Right forelimb (tissue), 1 donor: ENCODE data around the gene HERPUD1.
"Not testable (repeated sequence)": the region's sequence is repeated elsewhere in the genome, so short reads cannot be mapped to it uniquely, and the experiment has no call there.

ENCODE experiments used
- DNase-seq: peaks from one replicate; pipeline ENCODE4 v3.0.0-alpha.2; 2018

Gene HERPUD1

DNA sequence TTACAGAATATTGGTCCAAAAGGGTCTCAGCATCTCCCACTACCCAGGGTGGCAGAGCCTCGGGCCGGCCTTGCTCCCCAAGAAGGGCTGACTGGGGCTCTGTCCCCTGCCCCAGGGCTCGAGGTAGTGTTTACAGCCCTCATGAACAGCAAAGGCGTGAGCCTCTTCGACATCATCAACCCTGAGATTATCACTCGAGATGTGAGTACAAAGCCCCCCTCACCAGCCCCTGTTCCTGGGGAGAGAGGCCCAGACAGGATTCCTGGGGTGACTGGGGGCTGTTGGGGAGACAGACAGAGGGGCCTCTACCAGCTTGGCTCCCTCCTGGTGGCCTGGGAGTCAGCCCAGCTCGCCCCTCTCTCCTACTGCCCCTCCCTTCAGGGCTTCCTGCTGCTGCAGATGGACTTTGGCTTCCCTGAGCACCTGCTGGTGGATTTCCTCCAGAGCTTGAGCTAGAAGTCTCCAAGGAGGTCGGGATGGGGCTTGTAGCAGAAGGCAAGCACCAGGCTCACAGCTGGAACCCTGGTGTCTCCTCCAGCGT, 51.3 kb downstream of the HERPUD1 start:
- DNase-seq, result no peak

- no peak for DNase-seq
Measured at GRCh38 chr16:56984639-56985038, 52.7 kb downstream of the HERPUD1 start.

DNA sequence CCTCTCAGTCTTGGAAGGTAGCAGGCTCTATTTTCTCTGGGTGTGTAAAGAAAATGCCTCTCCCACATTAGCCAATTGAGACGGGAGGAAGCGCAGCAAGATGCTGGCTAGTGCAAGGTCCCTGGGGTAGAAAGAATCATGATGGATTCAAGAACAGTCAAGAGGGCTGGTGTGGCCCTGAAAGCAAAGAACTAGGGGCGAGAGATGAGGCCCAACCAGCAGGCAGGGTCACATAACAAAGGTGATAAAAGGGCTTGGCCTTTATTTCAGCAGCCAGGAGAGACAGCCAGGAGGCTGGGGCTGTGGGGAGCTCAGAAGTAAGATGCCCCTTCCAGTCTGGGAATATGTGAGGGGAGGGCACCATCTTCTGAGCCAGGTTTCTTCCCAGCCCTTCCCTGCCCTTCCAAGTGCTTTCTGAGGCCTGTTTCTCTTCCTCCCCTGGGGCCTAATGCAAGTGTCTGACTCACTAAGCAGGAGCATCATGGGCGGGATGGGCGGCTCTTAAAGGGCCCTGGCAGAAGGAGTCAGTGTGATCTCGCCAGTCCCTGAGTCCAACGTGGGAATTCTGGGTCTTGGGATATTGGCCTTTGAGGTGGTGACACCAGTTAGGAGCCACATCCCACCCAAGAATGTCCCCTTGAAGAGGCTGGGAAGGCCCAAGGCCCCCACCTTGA, 53.5 kb downstream of the HERPUD1 start:
- DNase-seq, result no peak

GRCh38 chr16:56985962-56986360, 54.0 kb downstream of the HERPUD1 start:
- DNase-seq, result no peak

DNA sequence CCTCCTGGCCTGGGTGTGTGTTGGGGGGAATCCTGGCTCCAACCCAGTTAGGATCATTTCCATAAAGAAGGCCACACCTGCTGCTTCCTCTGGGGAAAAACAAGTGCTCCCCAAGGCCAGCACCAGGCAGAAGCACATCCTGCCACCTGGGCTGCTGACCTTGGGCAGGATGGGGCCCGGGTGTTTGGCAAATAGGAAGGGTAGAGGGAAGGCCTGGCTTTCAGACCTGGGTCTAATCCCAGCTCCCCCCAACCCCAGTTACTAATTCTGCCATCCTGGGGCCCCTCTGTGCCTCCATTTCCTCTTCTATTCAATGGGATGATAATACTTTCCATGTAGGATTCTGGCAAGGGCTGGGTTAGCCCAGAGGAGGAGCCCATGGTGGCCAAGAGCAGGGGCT, 54.4 kb downstream of the HERPUD1 start:
- no peak for DNase-seq

GRCh38 chr16:56986908-56987307, 55.0 kb downstream of the HERPUD1 start:
- not testable (repeated sequence) for DNase-seq

DNA sequence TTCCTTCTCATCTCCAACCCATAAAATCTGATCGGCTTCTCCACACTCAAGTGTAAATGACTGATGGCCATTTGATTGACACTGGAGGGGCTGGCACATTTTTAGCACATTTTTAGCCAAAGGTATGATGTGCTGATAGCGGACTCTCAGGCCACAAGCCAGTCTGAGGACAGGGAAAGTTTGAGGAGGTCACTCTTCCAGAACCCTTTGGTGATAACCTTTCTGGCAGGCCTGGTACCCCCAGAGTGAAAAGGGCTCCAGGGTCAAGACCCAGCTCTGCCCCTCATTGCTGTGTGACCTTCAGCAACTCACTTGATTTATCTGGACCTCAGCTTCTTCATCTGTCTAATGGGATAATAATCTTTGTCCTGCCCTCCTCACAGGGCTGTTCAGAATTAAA, 55.8 kb downstream of the HERPUD1 start:
- no peak for DNase-seq

DNA sequence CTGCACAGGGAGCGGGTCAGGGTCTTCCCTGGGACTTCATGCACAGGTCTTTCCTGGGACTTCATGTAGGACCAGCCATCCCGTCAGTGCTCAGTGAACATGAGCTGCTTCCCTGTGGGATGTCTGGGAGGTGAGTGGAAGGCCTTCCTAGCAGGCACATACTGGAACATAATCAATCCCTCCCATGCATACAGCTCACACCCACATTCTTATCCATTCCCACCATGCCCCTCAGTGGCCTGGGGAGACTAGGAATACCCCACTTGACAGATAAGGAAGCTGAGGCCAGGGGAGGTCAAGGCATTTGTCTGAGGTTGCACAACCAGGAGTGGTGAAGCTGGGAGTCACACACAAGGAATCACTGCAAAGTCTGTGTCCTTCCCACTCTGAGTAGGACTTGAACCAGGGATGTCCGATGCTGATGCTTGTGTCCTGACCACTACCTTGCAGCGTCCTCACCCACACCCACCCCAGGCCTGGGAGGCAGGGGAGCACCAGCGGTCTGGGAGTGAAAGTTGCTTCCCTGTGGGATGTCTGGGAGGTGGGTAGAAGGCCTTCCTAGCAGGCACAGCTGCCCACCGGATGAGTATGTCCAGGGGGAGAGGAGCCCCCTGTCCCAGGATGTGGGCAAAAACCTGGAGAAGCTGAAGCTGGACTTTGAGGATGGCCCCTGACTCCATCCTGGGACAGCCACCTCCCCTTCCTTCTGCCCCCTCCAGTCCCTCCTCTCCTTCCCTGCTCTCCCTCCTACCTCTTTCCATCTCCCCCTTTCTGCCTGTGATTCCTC, 56.4 kb downstream of the HERPUD1 start:
- no peak for DNase-seq

DNA sequence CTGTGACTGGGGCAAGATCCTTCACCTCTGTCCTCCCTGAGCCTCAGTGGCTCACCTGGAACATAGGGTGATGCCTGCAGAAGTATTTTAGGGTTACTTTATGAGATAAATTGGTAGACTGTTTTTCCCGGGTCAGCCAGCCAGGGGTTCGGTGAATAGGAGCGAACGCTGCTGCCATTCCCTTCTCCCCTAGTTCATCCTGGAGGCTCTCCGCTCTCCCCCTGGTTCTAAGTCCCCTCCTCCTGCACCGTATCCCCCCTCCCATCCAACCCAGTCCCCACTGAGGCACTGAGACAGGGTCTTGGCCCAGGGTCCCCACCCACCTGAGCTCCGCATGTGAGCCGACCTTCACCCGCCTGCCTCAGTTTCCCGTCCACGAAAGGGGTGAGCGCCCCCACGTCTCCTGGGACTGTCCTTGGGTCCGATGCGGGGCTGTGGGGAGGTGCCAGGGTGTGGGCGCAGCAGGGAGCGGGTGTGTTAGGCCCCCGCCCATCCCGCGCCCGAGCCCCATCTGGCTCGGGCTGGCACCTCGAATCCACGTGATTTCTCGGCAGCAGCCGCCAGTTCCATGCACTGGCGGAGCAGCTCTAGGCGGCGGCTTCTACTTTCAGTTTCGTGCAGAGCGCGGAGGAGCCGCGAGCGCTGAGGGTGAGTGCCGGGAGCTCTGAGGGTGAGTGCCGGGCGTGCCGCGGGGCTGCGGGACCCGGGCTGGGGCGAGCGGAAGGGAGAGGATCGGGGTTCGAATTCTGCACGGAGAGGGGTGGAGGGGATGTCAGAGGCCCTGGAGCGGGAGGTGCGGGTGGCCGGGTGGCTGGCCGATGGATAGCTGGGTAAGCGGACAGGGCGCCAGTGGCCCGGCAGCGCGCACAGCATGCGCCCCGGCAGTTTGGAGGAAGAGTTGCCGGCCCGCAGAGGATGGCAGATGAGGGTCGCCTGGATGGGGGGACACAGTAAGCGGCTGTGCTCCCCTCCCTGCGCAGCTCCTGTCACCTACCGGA, 57.3 kb downstream of the HERPUD1 start, which contains the start of gene NLRC5:
Gene NLRC5 (plus strand): TSS at position 610 of the 998 bp plus-strand sequence. CDS start 31,156 bp downstream, outside the sequence.
- peak; percentile 87 for DNase-seq

DNA sequence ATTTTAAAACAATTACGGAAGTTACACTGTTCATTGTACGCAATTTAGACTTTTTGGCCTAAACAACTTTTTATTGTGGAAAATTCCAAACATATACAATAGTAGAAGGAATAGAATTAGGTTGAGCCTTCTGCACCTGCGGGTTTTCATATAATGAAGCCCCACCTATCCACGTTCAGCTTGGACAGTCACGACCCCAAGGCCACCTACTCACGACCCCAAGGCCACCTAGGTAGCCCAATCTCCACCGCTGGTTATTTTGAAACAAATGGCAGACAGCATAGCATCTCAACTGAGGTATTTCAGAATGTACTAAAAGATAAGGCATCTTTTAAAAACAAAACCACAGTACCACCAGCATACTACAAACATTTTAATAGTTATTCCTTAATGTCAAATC, 58.0 kb downstream of the HERPUD1 start:
- DNase-seq, result no peak

- DNase-seq, result no peak
Measured at GRCh38 chr16:56990407-56991286, 58.7 kb downstream of the HERPUD1 start.

DNA sequence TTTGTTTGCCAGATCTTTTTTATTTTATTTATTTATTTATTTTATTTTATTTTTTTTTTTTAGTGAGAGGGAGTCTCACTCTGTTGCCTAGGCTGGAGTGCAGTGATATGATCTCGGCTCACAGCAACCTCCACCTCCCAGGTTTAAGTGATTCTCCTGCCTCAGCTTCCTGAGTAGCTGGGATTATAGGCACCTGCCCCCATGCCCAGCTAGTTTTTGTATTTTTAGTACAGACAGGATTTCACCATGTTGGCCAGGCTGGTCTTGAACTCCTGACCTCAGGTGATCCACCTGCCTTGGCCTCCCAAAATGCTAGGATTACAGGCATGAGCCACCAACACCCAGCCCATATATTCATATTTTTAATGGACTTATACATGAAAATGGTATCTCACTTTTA, 60.5 kb downstream of the HERPUD1 start:
- not testable (repeated sequence) for DNase-seq

DNA sequence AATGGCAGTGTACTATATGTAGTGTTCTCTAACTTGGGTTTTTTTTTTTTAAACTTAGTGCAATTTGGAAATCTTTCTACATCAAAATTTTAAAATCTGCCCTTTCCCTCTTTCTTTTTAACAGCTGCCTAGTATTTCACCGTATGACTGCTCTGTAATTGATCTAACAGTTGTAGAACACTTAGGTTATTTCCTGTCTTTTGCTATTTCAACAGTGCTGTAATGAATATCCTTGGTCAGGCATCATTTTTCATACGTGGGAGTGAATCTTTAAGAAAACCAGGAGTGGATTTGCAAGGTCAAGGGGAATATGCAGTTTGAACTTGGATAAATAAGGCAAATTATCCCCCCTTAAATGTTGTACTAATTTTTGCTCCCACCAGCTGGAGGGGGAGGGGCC, 61.3 kb downstream of the HERPUD1 start:
- DNase-seq, result no peak

DNA sequence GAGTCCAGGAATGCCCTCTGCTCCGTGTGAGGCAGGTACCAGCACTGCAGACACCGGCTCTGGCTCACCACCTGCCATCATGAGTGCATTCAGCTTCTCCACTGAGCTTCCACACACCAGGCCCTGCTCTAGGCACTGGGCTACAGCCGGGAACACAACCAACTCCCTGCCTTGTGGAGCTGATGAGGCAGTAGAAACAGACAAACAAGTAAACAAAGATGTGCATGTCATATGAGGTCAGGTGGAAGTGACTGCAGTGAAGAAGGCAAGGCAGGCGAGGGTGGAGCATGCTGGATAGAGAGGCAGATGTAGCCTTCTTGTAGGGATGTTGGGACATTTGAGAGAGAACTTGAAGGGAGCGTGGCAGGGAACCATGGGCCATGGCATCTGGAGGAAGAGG, 62.4 kb downstream of the HERPUD1 start:
- DNase-seq, result no peak
